Measurements from ENCODE around the gene C5orf15. TPM values are rescaled to one million over a fixed set of nuclear protein-coding genes. Genes with fewer than 3 reads are reported as not detected.

C5orf15 gene
- 99.0 and 122 TPM in 2 replicates for total RNA-seq

GRCh38 chr5:133968204-133968980, at the start of gene C5orf15:
C5orf15 (minus strand) TSS chr5:133968625; CDS start chr5:133968584, 41 bp downstream.

DNA sequence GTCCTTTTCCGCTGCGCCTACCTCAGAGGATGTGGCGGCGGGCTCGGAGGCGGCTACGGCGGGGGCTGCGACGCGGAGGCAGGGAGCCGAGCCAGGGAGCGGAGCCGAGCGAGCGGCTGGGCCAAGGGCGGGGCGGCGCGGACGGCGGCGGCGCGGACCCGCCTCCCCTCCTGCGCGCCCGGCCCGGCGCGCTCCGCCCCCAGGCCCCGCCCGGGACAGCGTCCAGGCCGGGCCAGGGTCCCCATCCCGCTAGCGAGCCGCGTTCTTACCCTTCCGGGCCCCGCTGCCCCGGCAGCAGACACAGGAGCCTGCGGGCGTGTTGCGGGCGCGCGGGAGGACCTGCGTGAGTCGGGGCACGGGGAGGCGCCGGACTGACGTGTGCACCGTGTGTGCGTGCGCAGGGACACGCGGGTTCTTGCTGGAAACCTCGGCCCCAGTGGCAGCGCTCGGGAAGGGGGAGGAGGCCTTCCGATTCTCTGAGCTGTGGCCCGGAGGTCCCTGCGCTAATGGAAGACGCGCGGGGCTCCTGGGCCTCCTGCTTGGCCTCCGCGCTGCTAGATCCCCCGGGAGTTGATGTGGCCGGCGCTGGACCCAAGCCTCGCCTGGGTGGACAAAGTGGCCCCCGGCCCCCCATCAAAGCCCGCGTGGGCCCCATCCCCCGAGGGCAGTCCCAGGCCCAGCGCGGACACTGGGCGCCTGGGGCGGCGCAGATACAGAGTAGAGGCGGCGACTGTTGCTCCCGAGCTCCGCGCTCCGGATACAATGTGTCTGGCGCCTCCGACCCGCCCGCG, 36.4 kb upstream of the C5orf15 start, which contains the start of gene VDAC1:
Gene VDAC1, minus strand, starts transcription at position 350 of the 791 bp plus-strand sequence. CDS start 11,963 bp downstream, outside the sequence.

Other genes starting within 250 kb of the C5orf15 start
- 293 and 318 TPM in 2 replicates for gene VDAC1, start 36.4 kb upstream of the C5orf15 start, total RNA-seq
- gene TCF7, start 146.1 kb upstream of the C5orf15 start, total RNA-seq: 0.78 and 1.8 TPM in 2 replicates
- 260 and 355 TPM in 2 replicates for gene SKP1, start 208.3 kb upstream of the C5orf15 start, total RNA-seq